Stimulated activated CD8-positive, alpha-beta memory T cell treated with anti-CD3 and anti-CD28 coated beads, Interleukin-15, amount 100 ng/mL, for 1 hour (primary cell): ENCODE results near the gene ATXN1.
"Not testable (repeated sequence)": the region's sequence is repeated elsewhere in the genome, so short reads cannot be mapped to it uniquely, and the experiment has no call there.

Experiments
- DNase-seq: peaks from one replicate; pipeline ENCODE4 v3.0.0-alpha.2; 2020; ENCODE audit warnings: low read depth

The ATXN1 gene

GRCh38 chr6:16570221-16570553, 191.1 kb downstream of the ATXN1 start:
- DNase-seq: no peak

GRCh38 chr6:16568128-16568527, 193.1 kb downstream of the ATXN1 start:
- no peak for DNase-seq

GRCh38 chr6:16567071-16567470, 194.2 kb downstream of the ATXN1 start:
- no peak for DNase-seq

- DNase-seq: no peak
These were observed 196.8 kb downstream of the ATXN1 start for GRCh38 chr6:16564436-16564835.

- DNase-seq: no peak
These were observed 197.5 kb downstream of the ATXN1 start for GRCh38 chr6:16563628-16564240.

- DNase-seq: no peak
These were observed 198.8 kb downstream of the ATXN1 start for GRCh38 chr6:16562498-16562897.

- no peak for DNase-seq
These were observed 202.2 kb downstream of the ATXN1 start for GRCh38 chr6:16559071-16559470.

GRCh38 chr6:16555550-16555949, 205.7 kb downstream of the ATXN1 start:
- DNase-seq: no peak

GRCh38 chr6:16553531-16553930, 207.7 kb downstream of the ATXN1 start:
- DNase-seq: no peak

- no peak for DNase-seq
These were observed 209.8 kb downstream of the ATXN1 start for GRCh38 chr6:16551466-16551865.

- no peak for DNase-seq
These were observed 213.1 kb downstream of the ATXN1 start for GRCh38 chr6:16548121-16548520.

- no peak for DNase-seq
These were observed 213.7 kb downstream of the ATXN1 start for GRCh38 chr6:16547587-16547986.

GRCh38 chr6:16546861-16547260, 214.4 kb downstream of the ATXN1 start:
- no peak for DNase-seq

- DNase-seq: no peak
These were observed 215.9 kb downstream of the ATXN1 start for GRCh38 chr6:16545382-16545781.

GRCh38 chr6:16544521-16544920, 216.7 kb downstream of the ATXN1 start:
- DNase-seq: no peak

GRCh38 chr6:16544006-16544405, 217.3 kb downstream of the ATXN1 start:
- no peak for DNase-seq

GRCh38 chr6:16543521-16543920, 217.7 kb downstream of the ATXN1 start:
- DNase-seq: no peak

- no peak for DNase-seq
These were observed 219.2 kb downstream of the ATXN1 start for GRCh38 chr6:16542070-16542469.

- no peak for DNase-seq
These were observed 220.2 kb downstream of the ATXN1 start for GRCh38 chr6:16540804-16541752.

GRCh38 chr6:16540383-16540782, 220.9 kb downstream of the ATXN1 start:
- DNase-seq: not testable (repeated sequence)

GRCh38 chr6:16539086-16539931, 222.0 kb downstream of the ATXN1 start:
- DNase-seq: no peak

- no peak for DNase-seq
These were observed 225.7 kb downstream of the ATXN1 start for GRCh38 chr6:16535564-16535963.

GRCh38 chr6:16533721-16534136, 227.5 kb downstream of the ATXN1 start:
- no peak for DNase-seq
